ENCODE data around the gene KLHL26.

Gene KLHL26

DNA sequence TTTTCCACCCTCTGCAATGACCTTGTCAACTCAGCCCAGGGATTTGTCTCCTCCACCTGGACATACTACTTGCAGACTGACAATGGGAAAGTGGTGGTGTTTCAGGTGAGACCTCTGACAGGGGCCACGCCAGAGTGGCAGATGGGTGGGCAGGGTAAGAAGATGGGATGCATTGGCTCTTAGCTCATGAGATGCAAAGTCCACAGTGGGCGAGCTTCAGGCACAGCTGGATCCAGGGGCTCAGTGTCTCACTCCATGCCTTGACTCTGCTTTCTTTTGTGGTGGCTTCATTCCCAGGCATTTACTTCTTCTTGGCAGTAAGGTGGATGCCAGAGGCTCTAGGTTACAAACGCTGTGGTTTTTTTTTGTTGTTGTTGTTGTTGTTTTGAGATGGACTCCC, 20.8 kb upstream of the KLHL26 start:
- no peak for DNase-seq

DNA sequence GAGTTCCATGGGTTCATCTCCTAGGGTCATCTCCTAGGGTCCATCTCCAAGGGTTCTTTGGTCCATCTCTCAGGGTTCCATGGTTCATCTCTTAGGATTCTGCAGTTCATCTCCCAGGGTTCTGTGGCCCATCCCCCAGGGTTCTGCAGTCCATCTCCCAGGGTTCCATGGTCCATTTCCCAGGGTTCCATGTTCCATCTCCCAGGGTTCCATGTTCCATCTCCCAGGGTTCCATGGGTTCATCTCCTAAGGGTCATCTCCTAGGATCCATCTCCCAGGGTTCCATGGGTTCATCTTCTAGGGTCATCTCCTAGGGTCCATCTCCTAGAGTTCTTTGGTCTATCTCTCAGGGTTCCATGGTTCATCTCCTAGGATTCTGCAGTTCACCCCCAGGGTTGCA, 19.3 kb upstream of the KLHL26 start:
- no peak for DNase-seq

DNA sequence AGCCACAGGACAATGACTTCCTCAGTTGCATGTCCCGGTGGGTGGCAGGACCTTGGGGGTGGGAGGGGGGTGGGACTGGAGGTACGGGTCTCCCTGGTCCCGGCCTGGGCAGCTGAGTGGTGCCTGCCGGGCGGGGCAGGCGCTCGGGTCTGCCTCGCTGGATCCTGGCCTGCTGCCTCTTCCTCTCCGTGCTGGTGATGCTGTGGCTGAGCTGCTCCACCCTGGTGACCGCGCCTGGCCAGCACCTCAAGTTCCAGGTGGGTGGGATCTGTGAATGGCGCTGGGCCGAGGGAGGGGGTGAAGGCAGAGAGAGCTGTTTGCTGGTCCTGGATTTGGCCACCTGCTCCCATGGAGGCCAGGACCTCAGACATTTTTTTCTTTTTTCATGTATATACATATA, 18.6 kb upstream of the KLHL26 start:
- DNase-seq = no peak

DNA sequence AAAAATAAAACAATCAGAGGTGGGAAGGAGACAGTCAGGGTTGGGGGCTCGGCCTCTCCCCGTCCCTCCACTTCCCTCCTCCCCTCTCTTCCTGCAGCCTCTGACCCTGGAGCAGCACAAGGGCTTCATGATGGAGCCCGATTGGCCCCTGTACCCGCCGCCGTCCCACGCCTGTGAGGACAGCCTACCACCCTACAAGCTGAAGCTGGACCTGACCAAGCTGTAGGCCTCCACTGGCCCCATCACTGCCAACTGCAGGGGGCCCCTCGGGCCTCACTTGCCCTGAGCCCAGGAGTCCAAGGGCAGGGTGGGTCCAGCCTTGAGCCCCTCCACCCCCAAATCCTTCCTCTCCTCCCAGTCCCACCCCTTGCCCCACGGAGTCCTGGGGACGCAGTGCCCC, 16.5 kb upstream of the KLHL26 start:
- no peak for DNase-seq

DNA sequence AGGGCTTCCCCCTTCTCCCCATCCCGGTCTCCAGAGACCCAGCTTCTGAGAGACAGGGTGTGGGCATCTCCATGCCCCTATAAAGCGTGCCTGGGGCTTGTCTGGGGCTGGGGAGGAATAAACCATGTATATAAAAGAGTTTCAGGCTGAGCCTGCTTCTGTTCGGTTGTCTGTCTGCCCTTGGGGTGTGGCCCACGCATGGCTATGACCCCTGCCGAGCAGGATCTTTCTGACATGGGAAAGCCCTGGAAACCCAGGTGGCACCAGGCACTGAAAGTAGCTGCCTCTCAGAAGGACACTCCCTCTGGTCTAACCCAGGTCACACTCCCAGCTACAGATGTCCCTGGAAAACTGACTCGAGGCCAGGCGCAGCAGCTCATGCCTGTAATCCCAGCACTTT, 15.9 kb upstream of the KLHL26 start:
- no peak for DNase-seq

DNA sequence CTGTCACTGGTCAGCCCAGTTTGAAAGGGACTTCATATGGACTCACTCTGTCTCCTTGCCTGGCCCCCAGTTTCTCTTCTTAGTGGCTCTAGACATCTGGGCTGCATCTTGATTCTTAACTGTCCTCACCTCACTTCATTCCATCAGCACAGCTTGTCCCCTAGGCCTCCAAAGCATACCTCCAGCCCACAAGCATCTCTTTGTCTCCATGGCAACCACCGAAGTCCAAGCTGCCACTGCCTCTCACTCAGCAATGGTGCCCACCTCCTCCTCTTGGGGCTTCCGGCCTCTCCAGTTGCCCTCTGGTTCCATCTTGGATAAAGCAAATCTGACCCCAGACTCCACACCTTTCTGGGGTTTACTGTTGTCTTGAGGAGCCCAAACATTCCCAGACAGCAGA, 9.9 kb upstream of the KLHL26 start:
- no peak for DNase-seq

DNA sequence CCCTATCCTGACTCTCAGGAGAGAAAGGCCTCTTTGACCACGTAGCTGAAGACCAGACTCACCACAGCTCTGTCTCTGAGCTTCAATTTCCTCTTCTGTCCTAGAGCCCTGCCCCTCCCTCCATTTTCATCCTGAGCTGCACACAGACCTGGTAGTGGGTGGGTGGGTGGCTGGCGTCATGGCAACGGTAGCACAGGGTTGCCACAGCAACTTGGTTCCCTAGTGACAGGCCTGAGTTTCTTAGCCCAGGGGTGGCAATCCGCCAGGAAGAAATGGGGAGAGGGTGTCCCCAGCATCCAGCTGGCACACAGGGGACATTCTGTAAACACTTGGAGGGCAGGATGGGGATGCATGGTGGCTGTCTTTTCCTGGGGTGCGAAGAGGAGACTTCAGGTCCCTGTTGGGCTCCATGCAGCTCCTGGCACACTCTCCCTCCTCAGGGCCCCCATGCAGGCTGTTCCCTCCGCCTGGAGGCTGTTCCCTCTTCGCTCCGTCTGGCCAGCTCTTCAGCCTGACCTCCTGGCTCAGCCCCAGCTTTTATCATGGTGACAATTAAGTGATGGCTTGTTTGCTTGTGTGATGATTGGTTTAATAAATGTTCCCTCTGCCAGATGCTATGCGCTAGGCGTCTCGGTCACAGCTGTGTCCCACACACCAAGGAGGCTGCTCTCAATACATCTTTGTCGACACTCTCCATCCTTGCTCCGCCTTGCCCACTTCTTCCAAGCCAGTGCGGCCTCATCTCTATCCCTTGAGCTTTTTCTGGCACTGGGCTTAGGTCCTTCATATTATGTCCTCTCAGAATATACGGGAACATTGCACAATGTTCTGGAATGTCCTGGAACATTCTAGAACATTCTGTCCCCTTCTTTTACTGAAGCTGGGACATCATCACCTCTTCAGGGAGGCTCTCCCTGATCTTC, 7.4 kb upstream of the KLHL26 start:
- DNase-seq = no peak

DNA sequence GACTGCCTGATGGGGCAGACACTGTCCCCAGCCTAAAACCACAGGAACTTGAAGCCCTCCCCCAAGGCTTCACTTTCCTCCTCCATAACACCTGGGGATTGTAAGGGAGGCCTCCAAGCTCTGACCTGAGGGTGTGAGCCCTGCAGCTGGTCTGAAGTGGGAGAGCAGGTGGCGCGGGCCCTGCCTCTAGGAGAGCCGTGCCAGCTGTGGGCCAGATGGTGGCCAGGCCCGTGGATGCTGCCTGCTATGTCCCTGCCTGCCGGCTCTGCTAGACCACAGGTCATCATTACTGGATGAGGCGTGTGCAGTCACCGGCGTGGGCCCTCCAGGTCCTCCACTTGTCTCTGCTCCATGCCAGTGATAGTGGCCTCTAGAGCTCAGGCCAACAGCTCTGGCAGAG, 3.5 kb upstream of the KLHL26 start:
- DNase-seq = no peak

DNA sequence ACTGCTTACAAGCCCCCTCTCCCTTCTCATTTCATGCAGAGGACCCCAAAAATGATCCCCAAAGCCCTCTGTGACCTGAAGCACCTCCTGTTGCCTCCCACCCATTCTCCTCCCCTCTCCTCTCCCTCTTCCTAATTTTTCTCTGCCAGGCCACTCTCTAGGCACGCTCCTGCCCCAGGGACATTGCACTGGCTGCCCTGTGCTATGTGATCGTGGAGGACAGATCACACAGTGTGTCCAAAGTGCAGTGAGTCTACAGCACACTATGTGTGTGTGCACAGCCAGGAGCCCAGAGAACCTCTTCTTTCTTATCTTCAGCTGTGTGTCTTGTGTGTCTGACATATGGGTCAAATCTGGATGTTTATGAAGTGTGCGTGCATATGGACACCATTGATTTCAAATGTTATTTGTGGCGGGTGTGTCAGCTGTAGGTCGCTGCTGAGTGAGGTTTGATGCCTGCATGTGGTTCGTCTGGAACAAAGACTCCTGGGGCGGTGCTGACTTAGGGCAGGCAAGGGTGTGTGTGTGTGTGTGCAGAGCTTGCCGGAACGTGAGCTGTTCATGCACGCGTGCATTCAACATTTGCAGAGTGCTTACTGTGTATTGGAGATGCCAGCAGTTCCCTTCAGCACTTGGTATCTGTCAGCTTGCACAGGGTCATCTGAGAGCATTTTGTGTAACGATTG, 2.1 kb upstream of the KLHL26 start:
- no peak for DNase-seq

DNA sequence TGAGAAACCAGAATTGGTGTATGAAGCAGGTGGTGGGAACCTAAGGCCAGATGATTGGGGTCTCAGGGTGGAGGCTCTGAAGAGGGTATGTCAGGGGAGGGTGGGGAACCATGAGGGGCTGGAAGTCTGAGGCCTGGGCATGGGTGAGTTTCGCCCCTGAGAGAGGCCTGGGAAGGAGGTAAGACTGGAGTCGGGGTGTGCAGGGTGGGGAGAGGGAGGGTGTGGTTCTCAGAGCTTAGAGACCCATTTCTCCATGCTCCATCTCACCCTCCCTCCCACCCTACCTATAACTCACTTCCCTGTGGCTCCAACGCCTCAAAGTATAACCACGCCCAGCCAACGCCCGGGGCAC, 1.0 kb upstream of the KLHL26 start:
- no peak for DNase-seq

DNA sequence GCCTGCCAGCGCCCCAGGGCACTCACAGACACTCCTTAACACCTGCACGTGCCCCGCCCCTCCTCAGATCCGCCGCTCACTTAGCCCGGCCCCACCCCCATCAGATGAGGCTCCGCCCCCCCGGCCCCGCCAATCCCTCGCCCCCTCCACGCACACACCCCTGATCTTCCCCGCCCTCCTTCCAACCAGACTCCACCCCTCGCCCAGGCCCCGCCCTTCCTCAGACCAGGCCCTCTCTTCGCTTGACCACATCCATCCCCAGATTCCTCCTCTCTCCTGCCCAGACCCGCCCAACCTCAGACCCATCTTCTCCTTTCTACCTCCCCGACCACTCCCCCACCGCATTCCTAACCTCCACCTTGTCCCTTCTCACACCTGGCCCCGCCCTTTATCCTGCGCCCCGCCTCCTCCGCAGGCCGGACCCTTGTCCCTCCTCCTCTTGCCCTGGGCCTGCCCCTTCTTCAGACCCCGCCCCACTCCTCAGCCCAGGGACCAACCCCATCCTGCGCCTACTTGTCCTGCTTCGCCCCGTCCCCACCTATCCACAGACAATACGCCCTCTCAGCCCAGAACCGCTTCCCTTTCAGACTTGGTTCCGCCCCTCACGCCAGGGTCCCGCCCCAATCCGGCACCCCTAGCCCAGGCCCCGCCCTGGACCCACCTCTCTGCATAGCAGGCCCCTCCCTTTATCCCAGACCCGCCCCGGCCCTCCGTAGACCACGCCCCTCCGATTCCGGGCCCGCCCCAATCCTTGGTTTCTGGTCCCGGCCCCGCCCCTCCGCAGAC, 452 bp upstream of the KLHL26 start:
- peak; percentile 93 for DNase-seq

DNA sequence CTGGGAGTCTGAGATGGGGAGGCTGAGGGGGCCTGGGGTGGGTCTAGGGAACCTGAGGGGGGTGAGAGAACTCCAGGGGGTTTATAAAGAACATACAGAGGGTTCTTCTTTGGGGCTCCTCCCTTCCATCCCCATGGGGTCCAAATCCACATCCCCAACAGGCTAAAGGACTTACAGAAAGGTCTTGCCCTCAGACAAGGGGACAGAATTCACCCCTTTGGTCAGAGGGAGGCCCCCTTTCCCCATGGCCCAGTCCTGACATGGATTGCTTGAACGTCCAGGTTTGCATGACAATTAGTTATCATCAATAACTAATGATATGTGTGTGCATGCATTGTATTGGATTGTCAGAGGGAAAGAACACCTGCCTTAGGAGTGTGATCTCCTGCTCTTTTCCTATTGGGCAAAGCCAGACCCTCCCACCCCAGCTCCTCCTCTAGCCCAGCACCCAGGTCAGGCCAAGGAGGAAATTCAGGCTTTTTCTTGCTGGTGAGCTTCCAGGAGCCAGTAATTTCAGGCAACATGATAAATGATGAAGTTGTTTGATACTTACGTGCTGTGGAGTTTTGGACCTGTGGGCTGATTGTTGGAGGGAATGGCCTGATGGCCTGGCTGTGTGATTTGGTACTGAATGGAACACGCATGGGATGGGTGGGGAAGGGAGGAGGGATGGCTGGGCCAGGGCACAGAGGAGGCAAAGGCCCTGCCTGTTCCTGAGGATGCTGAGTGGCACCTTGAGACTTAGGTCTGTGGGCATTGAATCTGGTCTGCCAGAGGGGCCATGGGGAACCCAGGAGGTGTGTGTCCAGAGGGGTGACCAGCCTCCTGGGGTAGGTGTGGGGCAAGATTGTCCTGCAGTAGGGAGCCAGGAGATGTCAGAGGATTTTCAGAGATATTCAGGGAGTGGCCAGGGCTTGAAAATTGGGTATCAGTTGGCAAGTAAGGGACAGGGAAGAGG, 1.1 kb downstream of the KLHL26 start:
- no peak for DNase-seq

DNA sequence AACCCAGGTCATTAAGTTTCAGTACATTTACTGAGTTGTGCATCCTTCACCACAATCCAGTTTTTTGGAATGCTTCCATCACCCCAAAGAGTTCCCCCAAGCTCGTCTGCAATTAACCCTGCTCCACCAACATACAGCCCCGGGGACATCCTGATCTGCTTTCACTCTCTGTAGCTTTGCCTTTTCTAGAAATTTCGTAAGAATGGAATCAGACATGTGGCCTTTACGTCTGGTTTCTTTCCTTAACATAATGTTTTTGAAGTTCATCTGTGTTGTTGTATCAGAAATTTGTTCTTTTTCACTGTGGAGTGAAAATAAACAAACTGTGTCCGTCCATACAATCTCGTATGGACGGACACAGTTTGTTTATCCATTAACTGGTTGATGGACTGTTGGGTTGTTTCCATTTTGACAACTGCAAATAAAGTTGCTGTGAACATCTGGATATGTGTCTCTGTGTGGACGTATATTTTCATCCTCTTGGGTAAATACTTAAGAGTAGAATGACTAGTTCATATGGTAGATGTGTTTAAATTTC, 2.9 kb downstream of the KLHL26 start:
- DNase-seq = no peak

DNA sequence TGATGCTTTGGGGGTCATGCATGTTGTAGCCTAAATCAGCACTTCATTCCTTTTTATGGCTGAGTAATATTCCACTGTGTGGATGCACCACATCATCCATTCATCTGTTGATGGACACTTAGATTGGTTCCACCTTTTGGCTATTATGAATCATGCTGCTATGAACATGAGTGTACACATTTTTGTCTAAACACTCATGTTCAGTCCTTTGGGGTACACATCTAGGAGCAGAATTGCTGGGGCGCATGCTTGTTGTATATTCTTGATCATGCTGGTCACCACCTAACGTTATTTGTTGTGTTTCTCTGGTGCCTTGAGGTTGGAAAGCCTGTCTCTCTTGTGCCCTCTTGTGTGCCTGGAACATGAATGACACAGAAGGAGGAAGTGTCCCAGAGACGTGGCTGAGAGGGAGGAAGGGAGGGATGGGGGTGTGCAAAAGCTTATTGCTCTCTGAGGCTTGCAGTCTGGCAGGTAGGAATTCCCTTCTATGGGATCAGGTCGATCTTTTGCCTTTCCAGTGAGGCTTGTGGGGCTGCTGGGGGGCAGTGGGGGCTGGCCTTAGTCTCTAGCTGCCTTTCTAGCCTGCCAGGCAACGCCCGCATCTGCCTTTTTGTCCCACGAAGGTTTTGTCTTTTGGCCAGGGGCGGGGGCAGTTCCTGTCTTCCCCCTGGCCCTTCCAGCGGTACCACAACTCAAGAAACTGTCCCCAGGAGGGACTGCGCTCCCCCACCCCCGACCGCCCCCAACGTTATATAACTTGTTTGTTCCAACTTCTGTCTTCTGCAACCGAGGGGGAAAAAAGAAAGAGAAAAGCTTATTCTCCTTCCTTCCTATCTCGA, 7.6 kb downstream of the KLHL26 start:
- DNase-seq = no peak

DNA sequence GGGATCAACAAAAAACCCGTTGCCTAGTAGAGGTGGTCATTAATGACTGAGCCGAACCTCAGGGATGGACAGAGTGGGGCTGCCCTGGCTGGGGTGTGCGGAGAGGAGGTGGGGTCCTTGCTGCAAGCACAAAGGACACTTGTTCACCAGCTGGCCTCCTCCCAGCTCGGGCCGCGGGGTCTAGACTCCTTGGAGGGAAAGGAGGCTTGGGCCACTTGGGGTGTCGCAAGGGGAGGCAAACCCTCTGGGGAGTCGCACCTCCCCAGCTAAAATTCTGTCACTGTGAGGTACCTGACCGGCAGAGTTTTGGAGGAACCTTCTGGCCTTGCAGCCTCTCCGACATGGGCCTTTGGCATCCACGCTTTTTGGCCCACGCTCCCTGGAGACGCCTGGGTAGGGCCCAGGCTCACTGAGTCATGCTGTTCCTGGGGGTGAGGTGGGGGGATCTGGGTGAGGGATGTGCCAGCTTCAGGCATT, 8.2 kb downstream of the KLHL26 start:
- DNase-seq = no peak

DNA sequence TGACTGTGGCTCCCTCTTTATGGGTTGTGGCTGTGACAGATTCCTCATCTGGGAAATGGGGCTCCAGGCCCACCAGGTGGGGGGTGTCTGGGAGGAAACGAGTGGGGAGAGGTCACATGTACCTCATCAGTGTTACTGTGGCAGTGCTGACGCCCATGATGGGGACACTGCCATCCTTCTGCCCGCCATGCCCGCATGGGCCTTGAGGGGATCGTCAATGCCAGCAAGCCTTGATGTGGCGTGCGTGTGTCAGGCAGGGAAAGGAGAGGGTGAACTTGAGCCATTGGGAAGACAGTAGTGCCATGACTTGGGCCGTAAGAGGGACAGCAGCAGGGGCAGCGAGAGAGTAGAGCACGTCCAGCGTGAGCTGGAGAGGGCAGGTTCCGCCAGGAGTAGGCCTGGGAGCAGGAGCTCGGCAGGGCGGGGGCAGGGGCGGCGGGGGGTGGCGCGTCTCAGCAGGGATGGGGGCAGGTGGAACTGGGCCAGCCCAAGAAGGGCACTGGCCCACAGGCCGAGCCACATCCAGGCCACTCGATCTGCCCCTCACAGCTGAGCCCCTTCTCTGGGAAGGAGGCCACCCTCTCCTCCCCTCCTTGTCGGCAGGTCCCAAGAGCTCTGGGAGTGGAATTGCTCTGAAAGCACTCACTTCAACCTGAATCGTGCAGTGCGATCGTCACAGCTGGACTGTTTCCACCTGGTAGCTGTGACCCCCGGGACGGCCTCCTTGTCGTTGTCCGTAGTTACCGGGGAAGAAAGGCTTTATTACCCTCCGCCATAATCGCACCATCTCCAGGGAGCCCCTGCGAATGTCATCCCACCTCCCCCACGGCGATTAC, 9.9 kb downstream of the KLHL26 start:
- DNase-seq = no peak

DNA sequence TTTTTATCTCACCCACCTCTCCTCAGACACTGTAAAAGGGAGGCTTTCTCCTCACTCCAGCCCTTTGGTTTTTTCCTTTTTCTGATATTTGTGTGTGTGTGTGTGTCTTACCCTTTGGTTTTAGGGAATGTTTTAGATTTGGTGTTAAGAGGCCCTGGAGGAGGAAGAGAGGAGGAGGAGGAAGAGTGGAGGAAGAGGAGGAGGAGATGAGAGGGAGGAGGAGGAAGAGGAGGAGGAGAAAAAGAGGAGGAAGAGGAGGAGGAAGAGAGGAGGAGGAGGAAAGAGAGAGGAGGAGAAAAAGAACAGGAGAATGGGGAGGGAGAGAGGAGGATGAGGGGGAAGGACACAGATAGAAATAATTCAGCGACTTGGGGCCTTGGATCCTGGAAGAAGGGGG, 10.5 kb downstream of the KLHL26 start:
- DNase-seq = no peak

DNA sequence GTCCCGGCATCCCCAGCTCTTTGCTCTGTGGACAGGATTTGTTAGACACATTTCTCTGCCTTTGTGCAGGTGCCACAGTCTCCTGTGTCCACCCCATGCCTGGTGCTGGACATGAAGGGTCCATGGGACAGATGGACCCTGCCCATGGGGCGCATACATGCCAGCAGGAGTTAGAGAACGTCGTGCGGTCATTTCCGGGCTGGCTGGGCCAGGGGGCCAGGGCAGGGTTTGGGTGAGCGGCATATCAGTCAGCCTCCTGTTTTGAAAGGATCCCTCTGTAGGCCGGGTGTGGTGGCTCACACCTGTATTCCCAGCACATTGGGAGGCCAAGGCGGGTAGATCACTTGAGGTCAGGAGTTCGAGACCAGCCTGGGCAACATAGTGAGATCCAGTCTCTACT, 11.0 kb downstream of the KLHL26 start:
- DNase-seq = no peak

DNA sequence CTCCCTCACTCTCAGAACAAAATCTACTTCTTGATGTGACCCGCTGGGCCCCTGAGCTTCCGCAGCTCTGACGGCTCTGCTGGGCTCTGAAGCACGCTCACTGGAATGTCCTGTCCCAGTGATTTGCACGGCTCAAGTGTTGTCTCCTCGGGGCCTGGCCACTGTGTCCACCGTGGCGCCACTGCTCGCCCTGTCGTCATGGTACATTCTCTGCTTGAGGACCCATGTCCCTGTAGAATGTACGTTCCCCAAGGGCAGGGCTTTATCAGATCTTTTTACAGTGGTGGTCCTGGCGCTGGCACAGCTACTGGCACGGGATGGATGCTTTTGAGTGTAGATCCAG, 12.1 kb downstream of the KLHL26 start:
- DNase-seq = no peak

DNA sequence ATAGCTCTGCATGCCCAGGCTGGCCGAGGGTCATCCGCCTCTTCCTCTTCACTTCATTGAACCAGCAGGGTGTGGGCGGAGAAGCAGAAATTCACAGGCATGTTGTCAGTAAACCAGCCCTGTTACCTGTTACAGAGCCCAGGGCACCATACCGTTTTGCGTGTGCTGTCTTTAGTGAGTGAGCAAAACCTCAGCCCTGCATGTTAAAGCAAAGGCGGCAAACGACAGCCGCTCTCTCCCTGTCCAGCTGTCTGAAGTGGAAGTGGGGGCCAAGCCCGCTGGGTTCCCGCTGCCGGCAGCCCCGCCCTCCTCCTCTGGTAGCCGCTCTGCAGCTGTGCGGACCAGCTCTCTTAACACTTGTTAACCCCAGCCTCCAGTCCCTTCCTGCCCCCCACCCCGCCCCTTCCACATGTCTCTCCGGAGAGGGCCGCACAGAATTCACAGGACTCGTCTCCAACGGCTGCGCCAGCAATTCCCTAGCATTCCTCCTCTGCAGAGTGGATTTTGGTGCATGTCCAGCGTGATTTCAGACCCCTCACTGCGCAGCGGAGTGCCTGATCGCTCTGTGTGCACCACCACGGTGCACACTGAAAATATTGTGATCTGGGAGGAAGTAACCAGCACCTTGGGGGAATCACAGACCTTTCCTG, 12.7 kb downstream of the KLHL26 start:
- DNase-seq = no peak

Measured in amniotic stem cell (primary cell).